Liver (tissue), 9 donors: Measurements from ENCODE around the gene FRAS1. TPM values are rescaled to one million over a fixed set of nuclear protein-coding genes. Genes with fewer than 3 reads are reported as not detected.
"Not testable (repeated sequence)": the region's sequence is repeated elsewhere in the genome, so short reads cannot be mapped to it uniquely, and the experiment has no call there.

Source experiments
- DNase-seq: peaks from one replicate; pipeline ENCODE4 v3.0.0-alpha.2; 2017; ENCODE audit warnings: low spot score
- H3K27ac ChIP-seq, 2 donors: one replicate each; pipeline ENCODE4 v1.7.0; 2013; ENCODE audit warnings: inconsistent platforms in 2 of 2, low read length in 2 of 2, control low read depth in 1 of 2, low read depth in 1 of 2, mild to moderate bottlenecking in 1 of 2
- H3K27me3 ChIP-seq, 4 donors: one replicate each; pipeline versions ENCODE4 v1.6.1 to v1.7.0; 2013; ENCODE audit warnings: low read length in 3 of 4, inconsistent platforms in 1 of 4, mild to moderate bottlenecking in 1 of 4, moderate library complexity in 1 of 4; ENCODE audit not compliant: control insufficient read depth in 4 of 4, insufficient read depth in 4 of 4
- H3K36me3 ChIP-seq, 4 donors: one replicate each; pipeline versions ENCODE4 v1.6.1 to v1.7.0; 2013; ENCODE audit warnings: low read length in 3 of 4, mild to moderate bottlenecking in 3 of 4, low read depth in 1 of 4, moderate library complexity in 1 of 4; ENCODE audit not compliant: control insufficient read depth in 4 of 4, insufficient read depth in 3 of 4
- H3K4me1 ChIP-seq, 4 donors: one replicate each; pipeline versions ENCODE4 v1.6.1 to v1.7.0; 2013; ENCODE audit warnings: low read length in 3 of 4, mild to moderate bottlenecking in 3 of 4, moderate library complexity in 1 of 4; ENCODE audit not compliant: control insufficient read depth in 4 of 4, insufficient read depth in 4 of 4
- H3K4me3 ChIP-seq, 3 donors: one replicate each; pipeline versions ENCODE4 v1.6.1 to v1.7.0; 2013; ENCODE audit warnings: low read length in 3 of 3, control low read depth in 1 of 3, low read depth in 1 of 3, mild to moderate bottlenecking in 1 of 3
- H3K9ac ChIP-seq, 2 donors: one replicate each; pipeline ENCODE4 v1.7.0; 2013; ENCODE audit warnings: low read length in 2 of 2, mild to moderate bottlenecking in 2 of 2, moderate library complexity in 2 of 2, control low read depth in 1 of 2, low read depth in 1 of 2
- H3K9me3 ChIP-seq, 4 donors: one replicate each; pipeline versions ENCODE4 v1.6.1 to v1.7.0; 2013; ENCODE audit warnings: low read length in 3 of 4; ENCODE audit not compliant: control insufficient read depth in 4 of 4
- ATF3 ChIP-seq: IDR thresholded peaks from 2 replicates; pipeline ENCODE4 v1.6.1; 2016; ENCODE audit warnings: antibody characterized with exemption
- CTCF ChIP-seq: fragments of 150-350 bp; IDR thresholded peaks from 2 replicates; pipeline ENCODE4 v1.5.1; 2017; ENCODE audit warnings: improper control_type of control experiment, low read depth, low read length; ENCODE audit not compliant: missing input control
- FOXA1 ChIP-seq: IDR thresholded peaks from 2 replicates; pipeline ENCODE4 v1.6.1; 2016; ENCODE audit warnings: antibody characterized with exemption
- FOXA2 ChIP-seq: IDR thresholded peaks from 2 replicates; pipeline ENCODE4 v1.6.1; 2016; ENCODE audit warnings: antibody characterized with exemption
- GABPA ChIP-seq, 2 donors: IDR thresholded peaks in 1 of 2; conservative IDR thresholded peaks in 1 of 2; 2 replicates each; pipeline ENCODE4 v1.6.1; 2016; ENCODE audit warnings: antibody characterized with exemption in 2 of 2, mild to moderate bottlenecking in 1 of 2, moderate library complexity in 1 of 2
- HNF4A ChIP-seq, 2 donors: conservative IDR thresholded peaks; 2 replicates each; pipeline ENCODE4 v1.6.1; 2016; ENCODE audit warnings: antibody characterized with exemption in 2 of 2, mild to moderate bottlenecking in 2 of 2
- HNF4G ChIP-seq: IDR thresholded peaks from 2 replicates; pipeline ENCODE4 v1.6.1; 2016; ENCODE audit warnings: antibody characterized with exemption
- JUND ChIP-seq, 2 donors: IDR thresholded peaks; 2 replicates each; pipeline ENCODE4 v1.6.1; 2016; ENCODE audit warnings: antibody characterized with exemption in 2 of 2
- MAX ChIP-seq: IDR thresholded peaks from 2 replicates; pipeline ENCODE4 v1.6.1; 2016; ENCODE audit warnings: antibody characterized with exemption
- NR2F2 ChIP-seq: IDR thresholded peaks from 2 replicates; pipeline ENCODE4 v1.6.1; 2016; ENCODE audit warnings: antibody characterized with exemption
- RAD21 ChIP-seq, 2 donors: IDR thresholded peaks; 2 replicates each; pipeline ENCODE4 v1.6.1; 2016; ENCODE audit warnings: antibody characterized with exemption in 2 of 2, mild to moderate bottlenecking in 2 of 2
- REST ChIP-seq: IDR thresholded peaks from 2 replicates; pipeline ENCODE4 v1.6.1; 2016; ENCODE audit warnings: antibody characterized with exemption, mild to moderate bottlenecking
- RXRA ChIP-seq, 2 donors: IDR thresholded peaks; 2 replicates each; pipeline ENCODE4 v1.6.1; 2017 to 2018; ENCODE audit warnings: antibody characterized with exemption in 2 of 2, mild to moderate bottlenecking in 1 of 2
- SP1 ChIP-seq: IDR thresholded peaks from 2 replicates; pipeline ENCODE4 v1.6.1; 2018; ENCODE audit warnings: antibody characterized with exemption, mild to moderate bottlenecking
- TAF1 ChIP-seq: conservative IDR thresholded peaks from 2 replicates; pipeline ENCODE4 v1.6.1; 2016; ENCODE audit warnings: antibody characterized with exemption, mild to moderate bottlenecking
- YY1 ChIP-seq: IDR thresholded peaks from 2 replicates; pipeline ENCODE4 v1.6.1; 2016; ENCODE audit warnings: antibody characterized with exemption, mild to moderate bottlenecking
- ZBTB33 ChIP-seq: IDR thresholded peaks from 2 replicates; pipeline ENCODE4 v1.6.1; 2016; ENCODE audit warnings: antibody characterized with exemption
- WGBS: extraction: QIAGEN DNeasy Blood & Tissue Kit; methylation state at CpG from one replicate; pipeline ENCODE4 v1.1.7; 2013; 5-methylcytosine and 5-hydroxymethylcytosine counted together
- polyA plus RNA-seq, 2 donors: library from polyadenylated mRNA; stranded (reverse) in 1 of 2; unstranded in 1 of 2; fragments of 200-250 nt in 1 of 2; fragments of >200 nt in 1 of 2; fragmentation: Nextera tagmentation in 1 of 2; extraction: Ambion mirVana in 1 of 2; gene quantifications; one replicate each; pipeline versions ENCODE4 v1.2.1 to v1.2.3, GENCODE V29; 2013 to 2015
- total RNA-seq, 2 donors: library from RNA; depleted of rRNA; stranded (reverse); fragments of >200 nt; gene quantifications; one replicate each; pipeline ENCODE4 v1.2.3, GENCODE V29; 2014
- donor health status: healthy.
- donor health status: healthy.
- donor health status: healthy.
- donor health status: healthy.
- donor health status: healthy.

The FRAS1 gene
- total and polyA plus RNA-seq, 4 donors: 0.08 to 6.0 (median 1.1) TPM

GRCh38 chr4:78268597-78268996, 211.5 kb downstream of the FRAS1 start:
- Histone ChIP-seq H3K27me3 (no peaks in the 10 kb centered on the region), H3K4me1 (no peaks in the 10 kb centered on the region), H3K9me3 (peaks cover 0 to 9% (median 3%) of the 10 kb centered on the region in 4 donors), H3K27ac (no peak overlapping the region), H3K4me3 (no peak overlapping the region), H3K9ac (no peak overlapping the region), H3K36me3 (no peaks in the 10 kb centered on the region)
- 93% methylated on average over 2 of the region's 2 CpGs for WGBS
- no peak for DNase-seq
- TF ChIP-seq NR2F2 (no peak), HNF4G (no peak), SP1 (no peak), ZBTB33 (no peak), FOXA2 (no peak), YY1 (no peak), HNF4A (conservative IDR thresholded peaks at IDR 0.05) (no peak), RXRA (IDR thresholded peaks at IDR 0.05) (no peak), MAX (no peak), GABPA (IDR thresholded peaks at IDR 0.05 in 1 of 2, conservative IDR thresholded peaks at IDR 0.05 in 1 of 2) (no peak), JUND (IDR thresholded peaks at IDR 0.05) (no peak), FOXA1 (no peak), RAD21 (IDR thresholded peaks at IDR 0.05) (no peak), ATF3 (no peak), REST (no peak), CTCF (no peak), TAF1 (no peak)

GRCh38 chr4:78275450-78275849, 218.3 kb downstream of the FRAS1 start:
- not testable (repeated sequence) for H3K27me3 ChIP-seq, H3K4me3 ChIP-seq, H3K4me1 ChIP-seq, H3K36me3 ChIP-seq, H3K9ac ChIP-seq, H3K9me3 ChIP-seq, DNase-seq, H3K27ac ChIP-seq
- WGBS: 71% methylated on average over 4 of the region's 4 CpGs
